ENCODE results near the gene TRIO.

Gene TRIO

DNA sequence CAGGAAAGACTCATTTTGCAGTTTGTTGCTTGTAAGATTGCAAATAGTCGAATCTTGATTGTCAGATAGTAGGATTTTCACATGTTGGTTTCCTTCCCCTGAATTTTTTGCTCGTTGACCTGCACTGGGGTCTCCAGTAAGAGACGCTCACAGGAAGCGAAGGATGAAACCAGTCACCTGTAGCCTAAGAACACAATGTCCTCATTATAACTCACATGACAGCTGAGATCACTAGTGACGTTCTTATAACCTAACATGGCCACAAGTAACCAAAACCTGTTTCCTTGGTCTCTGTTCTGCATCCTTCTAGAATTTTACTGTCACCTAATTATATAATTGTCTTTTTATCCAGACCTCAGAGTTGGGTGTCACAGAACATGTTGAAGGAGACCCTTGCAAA, 257.5 kb downstream of the TRIO start:
- DNase-seq: no peak

DNA sequence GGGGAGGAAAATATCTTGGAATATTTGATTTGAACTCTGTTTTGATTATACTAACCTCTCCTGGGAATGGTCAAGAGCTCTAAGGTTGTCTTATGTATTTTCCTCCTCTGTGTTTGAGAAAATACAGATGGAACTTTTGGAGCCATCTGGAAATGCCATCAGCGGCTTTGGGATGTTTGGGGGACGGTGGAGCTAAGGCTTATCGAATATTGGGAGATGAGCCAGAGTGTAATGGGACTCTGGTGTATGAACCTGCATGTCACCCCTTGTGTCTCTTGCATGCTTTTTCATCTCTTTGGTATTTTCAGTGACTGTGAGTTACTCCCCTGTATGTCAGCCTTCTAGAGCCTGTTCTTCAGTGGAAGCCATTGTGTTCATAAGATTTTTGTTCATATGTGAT, 258.5 kb downstream of the TRIO start:
- DNase-seq: no peak

DNA sequence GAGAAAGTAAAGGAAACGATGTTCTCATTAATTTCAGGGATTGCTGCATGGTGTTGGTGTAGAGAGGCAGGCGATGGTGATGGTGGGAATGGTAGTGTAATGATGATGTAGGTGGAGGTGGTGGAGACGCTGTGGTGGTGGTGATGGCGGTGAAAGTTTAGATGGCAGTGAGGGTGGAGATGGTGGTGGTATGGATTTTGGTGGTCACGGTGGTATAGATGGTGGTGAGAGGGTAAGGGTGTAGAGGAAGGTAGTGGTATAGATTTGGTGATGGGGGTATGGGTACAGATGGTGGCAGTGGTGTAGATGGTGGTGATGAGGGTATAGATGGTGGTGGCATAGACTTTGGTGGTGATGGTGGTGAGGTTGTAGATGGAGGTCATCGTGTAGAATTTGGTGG, 259.3 kb downstream of the TRIO start:
- DNase-seq: no peak

DNA sequence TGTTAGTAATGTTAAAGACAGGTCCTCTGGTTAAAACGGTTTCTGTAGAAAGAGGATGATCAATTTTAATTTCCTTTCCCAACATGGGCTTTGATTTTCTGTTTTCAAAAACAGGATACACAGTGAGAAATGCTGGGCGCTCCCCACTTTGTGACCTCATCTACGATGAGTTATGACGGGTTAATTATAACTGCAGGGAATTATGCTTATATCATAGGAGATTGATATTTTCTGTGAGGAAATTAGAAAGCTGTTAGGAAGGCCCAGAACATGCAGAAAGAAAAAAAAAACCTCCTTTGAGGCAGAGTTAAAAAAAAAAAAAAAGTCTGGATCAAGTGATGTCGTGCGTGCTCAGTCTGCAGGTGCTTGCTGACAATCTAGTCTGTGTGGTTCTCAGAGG, 261.6 kb downstream of the TRIO start:
- DNase-seq: no peak

DNA sequence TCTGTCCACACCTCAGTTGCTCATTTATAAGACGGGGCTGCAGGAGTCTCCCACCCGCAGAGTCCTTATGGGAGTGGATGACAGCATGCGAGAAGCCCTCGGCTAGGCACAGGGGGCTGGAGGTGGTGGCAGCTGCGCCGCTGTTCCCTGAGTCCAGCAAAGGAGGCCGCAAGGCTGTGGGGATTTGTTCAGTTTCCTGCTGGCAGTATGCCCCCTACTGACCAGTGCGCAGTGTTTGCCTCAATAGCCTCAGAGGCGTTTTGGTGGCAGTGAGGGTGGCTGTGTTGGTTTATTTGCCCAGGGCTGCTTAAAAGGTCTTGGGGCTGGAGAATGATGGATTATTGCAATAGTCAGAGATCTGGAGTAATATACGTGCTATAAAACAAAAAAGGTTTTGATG, 262.1 kb downstream of the TRIO start:
- DNase-seq: no peak

DNA sequence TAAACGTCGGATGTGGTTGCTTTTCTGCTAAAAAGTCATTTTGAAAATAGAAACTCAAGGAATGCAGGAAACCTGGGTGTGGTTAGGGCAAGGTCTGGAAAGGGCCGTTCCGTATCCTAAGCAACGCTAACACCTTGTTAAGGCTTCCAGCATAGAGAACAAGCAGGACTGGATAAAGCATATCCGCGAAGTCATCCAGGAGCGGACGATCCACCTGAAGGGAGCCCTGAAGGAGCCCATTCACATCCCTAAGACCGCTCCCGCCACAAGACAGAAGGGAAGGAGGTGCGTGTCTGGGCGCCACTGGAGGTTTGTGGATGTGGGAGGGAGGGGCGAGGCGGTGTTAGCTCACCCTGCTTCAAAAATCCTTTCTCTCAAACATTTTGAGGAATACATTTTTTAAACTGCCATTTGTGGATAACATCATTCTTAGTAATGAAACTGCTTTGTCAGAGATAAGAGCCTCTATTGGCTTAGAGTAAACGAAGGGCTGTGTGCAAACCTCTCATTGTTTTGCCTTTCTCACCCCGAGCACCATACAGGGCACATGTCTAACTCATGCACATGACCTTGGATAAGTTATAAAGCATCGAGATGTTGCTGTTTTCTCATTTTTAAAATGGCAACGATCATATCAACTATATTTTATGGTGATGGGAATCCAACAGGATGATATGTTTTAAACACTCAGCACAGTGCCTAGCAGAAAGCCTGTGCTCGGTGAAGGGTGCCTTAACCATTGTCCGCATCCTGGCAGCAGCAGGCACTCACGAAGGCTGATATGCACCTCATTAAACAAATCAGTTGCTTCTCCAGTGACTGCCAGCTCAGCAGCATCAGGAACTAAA, 262.8 kb downstream of the TRIO start:
- no peak for DNase-seq

DNA sequence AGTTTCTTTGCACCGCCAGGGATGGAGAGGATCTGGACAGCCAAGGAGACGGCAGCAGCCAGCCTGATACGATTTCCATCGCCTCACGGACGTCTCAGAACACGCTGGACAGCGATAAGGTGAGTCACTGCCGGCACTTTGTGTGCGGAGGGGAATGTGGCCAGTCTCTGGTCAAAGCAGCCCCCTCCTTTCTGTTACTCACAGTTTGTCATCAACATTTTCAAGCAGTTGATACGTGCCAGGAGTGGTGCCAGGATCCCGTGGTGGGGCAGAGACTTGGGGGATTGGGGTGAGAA, 263.4 kb downstream of the TRIO start:
- no peak for DNase-seq

DNA sequence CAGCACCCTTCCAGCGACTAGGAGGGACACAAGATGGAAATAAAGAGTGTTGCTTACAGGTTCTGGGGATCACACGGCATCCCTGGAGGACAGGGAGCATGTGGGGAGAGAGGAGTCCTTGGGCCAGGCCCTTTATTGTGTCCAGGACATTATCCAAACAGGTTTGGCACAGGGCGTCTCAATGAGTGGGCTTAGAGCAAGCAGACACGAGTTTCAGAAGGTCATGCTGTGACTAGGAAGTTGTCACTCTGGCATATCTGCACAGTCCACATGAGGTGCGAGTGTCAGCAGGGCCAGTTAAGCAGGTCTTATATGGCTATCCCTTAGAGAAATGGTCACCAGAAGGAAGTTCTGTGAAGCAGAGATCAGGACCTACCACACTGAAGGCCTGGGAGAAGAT, 263.9 kb downstream of the TRIO start:
- DNase-seq: no peak

DNA sequence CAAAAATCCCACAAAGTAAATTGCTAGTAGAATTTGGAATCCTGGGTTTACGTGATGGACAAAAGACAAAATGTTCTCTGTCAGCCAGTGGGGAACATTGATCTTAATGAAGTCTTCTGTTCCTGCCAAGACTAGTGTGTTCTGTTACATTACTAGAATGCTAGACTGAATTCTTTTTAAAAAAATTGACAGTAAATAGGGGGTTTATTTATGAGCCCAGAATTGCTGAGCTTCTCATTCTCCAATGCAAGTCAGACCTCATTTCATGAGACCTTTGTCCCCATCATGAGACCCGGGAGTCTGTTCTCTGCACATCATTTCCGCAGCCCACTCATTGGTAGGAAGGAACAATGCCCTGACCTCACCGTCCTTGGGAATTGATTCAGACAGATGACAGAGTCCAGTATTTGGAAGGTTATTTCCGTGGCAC, 264.6 kb downstream of the TRIO start:
- DNase-seq: no peak

DNA sequence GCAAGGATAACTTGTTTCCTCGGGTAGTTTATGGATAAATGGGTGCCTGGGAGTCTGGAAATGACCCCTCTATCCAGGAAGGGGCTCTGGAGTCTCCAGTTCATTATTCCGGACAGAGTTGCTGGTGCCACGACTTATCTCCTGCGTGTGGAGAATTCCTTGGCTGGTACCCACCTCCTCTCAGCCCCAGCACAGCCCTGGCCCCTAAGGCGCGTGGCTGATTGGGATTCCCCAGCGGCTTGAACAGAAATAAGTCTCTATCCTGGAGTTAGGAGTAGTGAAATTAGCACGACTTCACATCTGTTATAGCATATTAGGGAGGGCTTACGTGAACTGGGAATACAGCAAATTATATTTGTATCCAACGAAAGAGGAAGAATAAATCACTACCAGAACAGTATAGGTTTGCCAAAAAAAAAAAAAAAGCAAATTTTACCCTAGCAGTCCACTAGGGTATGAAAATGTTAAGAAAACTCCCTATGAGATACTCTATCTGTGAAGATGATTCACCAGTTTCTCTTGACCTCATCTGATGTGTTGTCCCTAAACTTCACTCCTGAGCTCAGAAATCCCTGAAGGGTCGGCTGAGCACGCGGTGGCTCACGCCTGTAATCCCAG, 265.9 kb downstream of the TRIO start:
- DNase-seq: no peak

DNA sequence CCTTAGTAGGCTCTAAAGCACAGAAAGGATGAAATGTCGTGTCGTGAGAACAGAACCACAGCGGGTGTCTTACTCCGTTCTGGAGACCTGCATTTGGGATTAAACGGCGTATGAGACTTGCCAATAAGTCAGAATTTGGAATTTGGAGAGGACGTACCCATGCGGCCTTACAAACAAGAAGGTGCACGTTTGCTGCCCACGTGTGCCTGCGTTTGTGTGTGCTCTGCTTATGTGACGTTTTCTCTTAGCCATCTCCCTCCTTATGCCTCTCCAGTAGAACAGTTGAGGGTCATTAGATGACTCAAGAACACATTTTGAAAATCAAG, 266.9 kb downstream of the TRIO start:
- no peak for DNase-seq

DNA sequence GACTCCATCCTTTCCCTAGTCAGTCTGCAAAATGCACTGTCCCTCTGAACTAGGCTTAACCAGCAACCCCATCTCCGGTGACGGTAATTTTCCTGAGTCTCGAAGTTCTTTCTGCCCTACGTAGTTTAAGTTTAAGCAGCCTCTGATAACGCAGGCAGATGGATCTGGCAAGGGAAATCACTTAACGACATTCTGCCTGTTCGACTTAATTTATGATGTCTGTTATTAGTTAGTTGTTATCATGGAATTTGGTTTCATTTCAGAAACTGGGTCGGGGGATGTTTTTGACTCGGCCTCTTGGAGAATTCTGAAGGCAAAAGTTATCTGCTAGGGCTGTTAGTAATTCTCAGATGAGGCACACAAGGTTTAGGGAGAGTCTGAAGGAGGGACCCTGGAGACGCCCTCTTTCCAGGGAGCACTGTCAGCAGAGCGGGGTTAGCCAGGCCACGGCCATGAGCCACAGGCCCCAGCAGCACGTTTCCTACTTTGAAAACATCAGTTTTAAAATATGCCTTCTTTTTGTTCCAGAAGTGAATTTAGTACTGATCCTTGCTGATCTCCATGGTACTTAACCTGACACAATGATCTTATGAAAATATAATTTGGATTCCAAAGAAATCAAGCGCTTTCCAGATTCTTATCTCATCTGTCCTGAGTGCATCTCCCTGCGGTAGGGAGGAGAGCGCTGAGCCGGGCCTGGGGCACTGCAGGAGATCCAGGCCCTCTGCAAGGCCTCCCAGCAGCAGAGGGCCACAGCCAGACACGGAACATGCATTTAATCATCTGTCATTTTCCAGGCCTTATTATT, 267.5 kb downstream of the TRIO start:
- no peak for DNase-seq

DNA sequence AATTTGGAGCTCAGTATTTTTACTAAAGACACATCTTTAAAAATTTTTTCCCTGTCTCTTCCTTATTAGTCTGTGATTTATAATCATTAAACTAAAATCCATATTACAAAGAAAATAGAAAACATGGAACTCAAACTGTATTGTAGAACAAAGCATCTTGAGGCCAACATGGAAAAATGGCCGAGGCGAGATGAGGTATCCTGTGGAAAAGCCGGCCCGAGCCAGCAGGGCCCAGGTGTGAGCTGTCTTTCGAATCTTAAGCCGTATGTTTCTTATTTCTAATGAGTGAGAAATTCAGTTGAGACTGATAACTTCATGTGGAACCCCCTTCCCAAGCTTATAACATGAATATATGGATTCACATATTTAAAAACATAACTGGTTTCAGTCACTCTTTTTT, 268.1 kb downstream of the TRIO start:
- DNase-seq: no peak

DNA sequence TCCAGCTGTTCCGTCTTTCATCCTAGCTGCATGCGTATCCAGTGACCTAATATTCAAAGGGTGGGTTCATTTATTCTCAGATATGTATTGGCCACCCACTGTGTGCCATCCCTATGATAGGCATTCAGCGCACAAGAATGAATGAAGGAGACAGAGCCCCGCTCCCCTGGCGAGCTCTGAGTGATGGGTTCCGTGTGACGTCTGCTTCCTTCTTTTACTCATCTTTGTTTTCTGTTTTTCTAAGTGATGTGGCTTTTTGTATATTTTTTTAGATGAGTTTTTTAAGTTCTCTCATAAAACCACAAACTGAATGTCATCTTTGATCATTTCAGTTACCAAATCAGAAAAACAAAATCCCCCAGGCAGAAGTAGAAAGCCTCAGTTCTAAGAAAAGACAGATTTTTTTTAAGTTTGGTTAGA, 270.2 kb downstream of the TRIO start:
- DNase-seq: peak in 3 of 5 donors; percentile 16 to 61 (median 25)

DNA sequence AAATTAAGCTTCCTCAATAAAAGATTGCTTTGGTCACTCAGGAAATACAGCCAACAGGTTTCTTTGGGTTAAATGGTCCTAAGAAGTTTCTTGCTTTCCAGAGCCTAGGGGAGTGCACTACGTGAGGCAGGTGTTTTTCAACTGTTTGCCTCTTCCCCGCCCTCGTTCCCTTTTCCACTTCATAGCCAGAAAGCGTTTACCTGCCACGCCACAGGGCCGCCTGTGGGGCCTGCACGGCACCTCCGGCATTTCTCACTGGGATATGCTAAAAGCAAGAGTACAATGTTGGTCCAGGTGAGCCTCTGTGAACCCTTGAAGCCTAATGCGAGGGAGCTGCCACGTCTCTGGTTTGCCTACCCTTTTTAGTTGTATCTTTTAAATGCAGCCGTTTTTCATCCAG, 270.9 kb downstream of the TRIO start:
- peak in 2 of 5 donors; percentile 4 to 34 for DNase-seq

DNA sequence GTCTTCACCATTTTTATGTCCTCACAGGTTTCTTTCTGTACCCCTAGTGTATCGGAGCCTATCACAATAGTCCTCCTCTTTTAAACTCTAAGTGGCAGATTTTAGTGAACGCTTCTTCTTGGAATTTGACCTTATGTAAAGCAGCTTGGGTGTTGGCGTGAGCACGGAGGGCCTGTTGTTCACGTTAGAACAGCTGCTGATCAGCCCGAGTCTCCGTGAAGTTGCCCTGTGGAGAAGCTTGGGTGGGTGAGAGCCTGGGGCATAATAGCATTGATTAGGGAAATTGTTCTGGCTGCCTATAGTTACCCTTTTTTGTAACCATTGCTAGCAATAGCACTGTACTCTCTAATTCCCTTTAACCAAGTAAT, 271.5 kb downstream of the TRIO start:
- DNase-seq: no peak

DNA sequence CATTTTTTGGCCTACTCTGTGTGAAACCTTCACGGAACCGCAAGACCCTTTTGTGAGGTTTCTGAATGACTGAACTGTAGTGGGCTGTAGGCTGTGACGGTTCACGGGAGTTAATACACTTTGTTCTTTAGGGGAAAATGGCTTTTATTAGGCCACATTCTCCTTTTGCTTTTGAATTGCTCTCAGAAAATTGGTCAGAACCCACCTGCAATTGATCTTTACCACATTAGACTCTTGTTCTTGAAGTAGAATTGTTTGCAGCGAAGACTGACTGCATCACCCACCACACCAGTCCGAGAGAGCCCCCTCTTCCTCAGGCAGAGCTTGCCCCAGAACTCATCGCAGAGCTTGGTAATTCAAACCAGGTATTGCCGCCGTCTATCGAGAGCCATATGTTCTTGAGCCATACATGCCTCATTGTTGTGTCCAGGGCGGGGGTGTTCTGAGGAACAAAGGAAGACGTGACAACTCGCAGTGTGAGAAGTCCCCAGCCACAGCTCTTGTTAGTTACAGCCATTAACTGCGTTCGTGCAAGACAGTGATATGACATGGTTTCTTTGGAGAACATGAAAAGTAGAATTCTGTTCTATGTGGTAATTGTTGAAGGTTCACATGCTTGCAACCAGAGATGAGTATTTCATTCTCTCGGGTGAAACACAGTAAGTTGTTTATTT, 272.0 kb downstream of the TRIO start:
- DNase-seq: peak in 1 of 5 donors; percentile 77

DNA sequence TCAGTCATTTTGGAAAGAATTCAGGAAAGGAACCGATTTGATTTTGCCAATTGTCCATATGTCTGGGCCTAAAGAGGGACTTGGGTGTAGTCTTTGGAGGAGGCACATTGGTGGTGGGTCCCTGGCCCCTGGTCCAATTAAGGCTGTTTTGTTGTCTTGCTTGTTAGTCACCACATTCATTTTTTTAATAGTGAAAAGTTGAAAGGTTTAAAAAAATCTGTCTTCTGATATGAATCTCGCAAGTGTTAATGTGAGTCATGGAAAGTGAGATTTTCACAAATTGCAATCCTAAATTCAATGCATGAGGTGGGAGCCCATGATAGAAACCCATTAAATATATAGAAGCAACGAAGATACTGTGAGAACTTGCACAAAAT, 272.5 kb downstream of the TRIO start:
- DNase-seq: peak in 1 of 5 donors; percentile 50

DNA sequence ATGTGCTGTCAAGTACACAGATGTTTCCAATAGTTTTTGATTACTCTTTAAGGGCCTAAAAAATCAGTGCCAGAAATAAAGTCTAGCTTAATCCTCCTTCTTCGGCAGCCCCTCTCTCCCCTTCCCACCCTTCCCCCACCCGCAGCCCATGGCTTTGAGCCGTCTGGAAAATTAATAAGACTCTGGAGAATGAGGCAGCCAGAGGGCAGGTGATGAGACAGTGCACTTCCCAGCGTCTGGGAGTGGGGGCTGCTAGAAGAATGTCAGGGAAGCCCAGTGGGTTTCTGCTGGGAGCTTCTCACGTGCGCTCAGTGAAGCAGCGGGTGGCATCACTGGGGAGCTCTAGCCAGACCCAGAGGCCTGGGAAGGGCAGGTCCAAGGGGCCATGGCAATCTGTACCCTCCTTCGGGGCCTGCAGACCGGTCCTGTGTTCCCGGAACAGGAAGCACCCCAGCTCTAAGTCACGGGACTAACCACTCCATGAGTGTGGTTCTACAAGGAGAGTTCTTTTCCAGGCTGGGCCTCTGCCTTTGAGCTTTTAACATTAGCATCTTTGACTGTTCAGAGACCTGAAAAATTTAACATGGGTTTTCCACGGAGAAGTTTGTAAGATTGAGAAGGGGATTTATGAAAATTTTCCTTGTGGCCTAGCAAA, 273.6 kb downstream of the TRIO start:
- no peak for DNase-seq

DNA sequence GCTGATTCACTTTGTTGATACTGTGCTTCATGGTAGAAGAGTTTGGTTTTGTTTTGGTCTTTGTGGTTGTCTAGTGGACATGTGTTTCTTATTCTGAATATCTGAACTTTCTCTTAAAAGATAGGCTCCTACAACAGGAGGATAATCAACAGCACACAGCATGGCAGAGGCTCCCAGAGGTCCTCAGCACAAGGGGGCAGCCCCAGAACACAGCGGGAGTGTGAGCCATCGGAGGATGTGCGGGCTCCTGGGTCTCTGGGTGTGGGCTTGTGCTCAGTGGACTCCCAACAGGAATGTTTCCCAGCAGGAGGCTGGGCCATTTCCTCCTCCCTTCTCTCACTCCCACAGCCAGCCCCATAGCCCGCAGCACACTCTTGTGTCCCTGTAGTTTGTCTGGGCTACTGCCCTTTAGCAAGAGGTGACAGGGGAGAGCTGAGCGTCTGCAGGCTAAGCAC, 274.2 kb downstream of the TRIO start:
- no peak for DNase-seq

DNA sequence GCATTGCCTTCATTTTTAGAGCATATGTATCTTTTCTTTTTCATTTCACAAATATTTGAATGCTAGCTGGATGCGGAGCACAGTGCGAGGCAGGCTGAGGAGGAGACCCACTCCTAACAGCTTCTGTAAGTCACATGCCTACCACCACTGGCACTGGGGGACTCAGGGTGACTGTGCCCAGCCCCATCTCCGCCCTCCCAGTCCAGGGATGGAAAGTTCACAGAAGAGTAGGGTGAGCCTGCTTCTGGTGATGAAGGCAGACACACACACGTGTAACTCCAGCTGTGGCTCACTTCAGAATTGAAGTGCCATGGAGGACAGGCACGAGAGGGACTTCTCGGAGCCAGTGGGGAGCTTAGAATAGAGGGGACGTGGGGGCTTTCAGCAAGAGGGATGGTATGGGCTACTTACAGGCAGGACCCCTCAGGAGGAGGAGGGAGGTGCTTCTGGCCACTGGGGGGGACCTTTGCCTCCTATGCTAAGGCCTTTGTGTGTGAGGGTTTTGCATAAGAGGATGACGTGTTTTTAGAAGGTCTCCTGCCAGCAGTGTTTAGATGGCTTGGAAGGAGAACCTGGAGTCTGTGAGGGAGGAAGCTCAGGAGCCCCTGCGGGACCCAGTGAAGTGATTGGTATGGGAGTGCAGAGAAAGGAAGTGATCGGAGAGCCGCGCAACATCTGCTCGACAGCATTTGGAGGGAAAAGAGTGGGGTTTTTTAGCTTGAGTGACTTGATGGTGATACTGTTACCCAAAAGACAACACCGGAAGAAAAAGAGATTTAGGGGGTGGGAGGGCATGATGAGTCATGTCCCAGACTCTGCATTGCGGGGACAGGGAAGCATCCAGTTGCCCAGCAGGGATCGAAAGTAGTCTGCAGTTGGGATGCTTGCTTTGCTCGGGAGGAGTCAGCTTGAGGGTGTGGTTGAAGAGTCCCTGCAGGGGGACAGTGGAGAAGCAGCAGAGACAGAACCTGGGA, 274.9 kb downstream of the TRIO start:
- no peak for DNase-seq

DNA sequence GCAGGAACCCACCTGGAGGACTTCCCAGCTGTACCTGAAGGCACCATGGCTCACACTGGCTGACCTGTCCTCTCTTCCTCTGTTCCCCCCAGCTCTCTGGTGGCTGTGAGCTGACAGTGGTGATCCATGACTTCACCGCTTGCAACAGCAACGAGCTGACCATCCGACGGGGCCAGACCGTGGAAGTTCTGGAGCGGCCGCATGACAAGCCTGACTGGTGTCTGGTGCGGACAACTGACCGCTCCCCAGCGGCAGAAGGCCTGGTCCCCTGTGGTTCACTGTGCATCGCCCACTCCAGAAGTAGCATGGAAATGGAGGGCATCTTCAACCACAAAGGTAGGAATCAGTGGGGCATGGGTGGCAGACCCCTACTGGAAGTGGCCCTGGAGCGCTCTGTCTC, 276.5 kb downstream of the TRIO start:
- DNase-seq: no peak

Measured in T-helper 1 cell (primary cell).